Endothelial cell of umbilical vein (primary cell): ENCODE data around the gene IL3.

Experiments
- EZH2 ChIP-seq: IDR thresholded peaks from 2 replicates; pipeline ENCODE4 v1.6.1; 2012; ENCODE audit warnings: borderline replicate concordance, low read depth, mild to moderate bottlenecking, moderate library complexity, low read length, inconsistent platforms; ENCODE audit not compliant: severe bottlenecking
- POLR2A ChIP-seq: IDR thresholded peaks from 2 replicates; pipeline ENCODE4 v1.6.1; 2012; ENCODE audit warnings: low read depth, mild to moderate bottlenecking, control low read depth, low read length
- POLR2AphosphoS5 ChIP-seq: IDR thresholded peaks from 2 replicates; pipeline ENCODE4 v1.6.1; 2012; ENCODE audit warnings: low read depth, mild to moderate bottlenecking, control low read depth, low read length, moderate library complexity; ENCODE audit not compliant: insufficient read depth
- TF ChIP-seq, protein P1 (sequence below), 2 donors: IDR thresholded peaks; 1 replicate in 1 of 2; 2 replicates in 1 of 2; pipeline ENCODE4 v1.5.1; 2011; ENCODE audit warnings: low read length in 2 of 2, mild to moderate bottlenecking in 2 of 2, moderate library complexity in 2 of 2, control low read depth in 1 of 2, inconsistent platforms in 1 of 2, low read depth in 1 of 2; ENCODE audit not compliant: insufficient read depth in 1 of 2; ENCODE audit errors: extremely low read depth in 1 of 2
- TF ChIP-seq, protein P2 (sequence below): IDR thresholded peaks from 2 replicates; pipeline ENCODE4 v1.6.1; 2011; ENCODE audit not compliant: insufficient read depth, insufficient read length

DNA sequence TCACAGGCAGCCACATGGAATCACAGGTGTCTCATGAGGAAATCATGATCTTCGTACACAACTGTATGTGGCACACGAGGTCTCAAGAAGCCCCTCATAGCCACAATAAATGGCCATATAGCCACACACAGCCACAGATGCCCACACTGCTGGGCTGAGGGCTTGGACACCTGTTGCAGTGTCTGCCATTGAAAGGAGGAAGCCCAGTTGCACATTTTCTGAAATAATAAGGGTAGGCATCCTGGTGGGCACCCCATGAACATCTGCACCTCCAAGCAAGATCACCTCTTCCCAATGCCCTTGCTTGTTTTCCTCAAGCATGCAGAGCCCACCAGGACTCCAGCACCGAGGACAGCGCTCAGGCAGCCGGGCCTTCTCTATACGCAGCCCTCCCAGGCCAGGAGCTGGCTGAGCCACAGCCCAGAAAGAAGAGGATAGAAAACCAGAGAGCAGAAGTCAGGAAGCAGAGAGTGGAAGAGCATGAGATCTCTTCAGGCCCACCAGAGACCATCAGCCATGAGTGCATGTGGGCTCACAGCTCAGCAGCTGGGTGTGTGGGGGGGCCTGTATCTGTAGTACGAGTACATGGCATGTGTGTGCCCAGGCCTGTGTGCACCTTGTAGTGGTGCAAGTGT, 48.0 kb upstream of the IL3 start:
- TF ChIP-seq, protein P1, sequence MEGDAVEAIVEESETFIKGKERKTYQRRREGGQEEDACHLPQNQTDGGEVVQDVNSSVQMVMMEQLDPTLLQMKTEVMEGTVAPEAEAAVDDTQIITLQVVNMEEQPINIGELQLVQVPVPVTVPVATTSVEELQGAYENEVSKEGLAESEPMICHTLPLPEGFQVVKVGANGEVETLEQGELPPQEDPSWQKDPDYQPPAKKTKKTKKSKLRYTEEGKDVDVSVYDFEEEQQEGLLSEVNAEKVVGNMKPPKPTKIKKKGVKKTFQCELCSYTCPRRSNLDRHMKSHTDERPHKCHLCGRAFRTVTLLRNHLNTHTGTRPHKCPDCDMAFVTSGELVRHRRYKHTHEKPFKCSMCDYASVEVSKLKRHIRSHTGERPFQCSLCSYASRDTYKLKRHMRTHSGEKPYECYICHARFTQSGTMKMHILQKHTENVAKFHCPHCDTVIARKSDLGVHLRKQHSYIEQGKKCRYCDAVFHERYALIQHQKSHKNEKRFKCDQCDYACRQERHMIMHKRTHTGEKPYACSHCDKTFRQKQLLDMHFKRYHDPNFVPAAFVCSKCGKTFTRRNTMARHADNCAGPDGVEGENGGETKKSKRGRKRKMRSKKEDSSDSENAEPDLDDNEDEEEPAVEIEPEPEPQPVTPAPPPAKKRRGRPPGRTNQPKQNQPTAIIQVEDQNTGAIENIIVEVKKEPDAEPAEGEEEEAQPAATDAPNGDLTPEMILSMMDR (IDR thresholded peaks at IDR 0.05; ENCODE audit: extremely low read depth in 1 of 2, insufficient read depth in 1 of 2, low read depth in 1 of 2, low read length in 2 of 2) = no peak
- no peak for TF ChIP-seq POLR2A
- TF ChIP-seq, protein P2, sequence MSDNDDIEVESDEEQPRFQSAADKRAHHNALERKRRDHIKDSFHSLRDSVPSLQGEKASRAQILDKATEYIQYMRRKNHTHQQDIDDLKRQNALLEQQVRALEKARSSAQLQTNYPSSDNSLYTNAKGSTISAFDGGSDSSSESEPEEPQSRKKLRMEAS = no peak
- no peak for TF ChIP-seq POLR2AphosphoS5
- TF ChIP-seq EZH2 = no peak
